HepG2 (cell line): ENCODE measurements around the gene KLHL30. TPM values are rescaled to one million over a fixed set of nuclear protein-coding genes. Genes with fewer than 3 reads are reported as not detected.

Experiments used
- ARNT ChIP-seq: fragments of 450-650 bp; IDR thresholded peaks from 2 replicates; pipeline ENCODE4 v1.6.1; 2017
- HNF4A ChIP-seq: sonication (generic); formaldehyde crosslinking; IDR thresholded peaks from 2 replicates; pipeline ENCODE4 v1.4.0; 2020; ENCODE audit warnings: missing genetic modification reagents
- MED8 ChIP-seq: sonication (generic); formaldehyde crosslinking; IDR thresholded peaks from 2 replicates; pipeline ENCODE4 v1.8.1; 2023; ENCODE audit warnings: mild to moderate bottlenecking, missing genetic modification reagents; ENCODE audit not compliant: insufficient replicate concordance
- MTF1 ChIP-seq: sonication (generic); formaldehyde crosslinking; IDR thresholded peaks from 2 replicates; pipeline ENCODE4 v1.5.0; 2020; ENCODE audit warnings: missing genetic modification reagents
- NFYB ChIP-seq: sonication (generic); formaldehyde crosslinking; IDR thresholded peaks from 2 replicates; pipeline ENCODE4 v1.4.0; 2020; ENCODE audit warnings: missing genetic modification reagents
- RBM22 ChIP-seq: fragments of 200-400 bp; formaldehyde crosslinking; optimal IDR thresholded peaks from 2 replicates; pipeline ENCODE3; 2017; ENCODE audit warnings: mild to moderate bottlenecking, low read length, moderate library complexity
- SATB2 ChIP-seq: sonication (generic); formaldehyde crosslinking; IDR thresholded peaks from 2 replicates; pipeline ENCODE4 v1.5.0; 2020; ENCODE audit warnings: missing genetic modification reagents
- ZFP82 ChIP-seq: sonication (generic); formaldehyde crosslinking; IDR thresholded peaks from 2 replicates; pipeline ENCODE4 v1.5.1; 2020; ENCODE audit warnings: mild to moderate bottlenecking, missing genetic modification reagents, borderline replicate concordance
- ZNF354B ChIP-seq: sonication (generic); formaldehyde crosslinking; IDR thresholded peaks from 2 replicates; pipeline ENCODE4 v1.8.0; 2022; ENCODE audit warnings: mild to moderate bottlenecking, missing genetic modification reagents
- polyA plus RNA-seq, 8 experiments: library from polyadenylated mRNA; depleted of rRNA in 3 of 8; stranded (reverse) in 7 of 8; unstranded in 1 of 8; fragments of >200 nt; fragmentation: Illumina TruSeq in 4 of 8; extraction: Trizol in 4 of 8; gene quantifications; 2 replicates each; pipeline versions ENCODE4 v1.2.1 to v1.2.3, GENCODE V29; 2011 to 2016; ENCODE audit warnings: low read depth in 4 of 8, missing spikeins in 1 of 8, mixed read lengths in 1 of 8; ENCODE audit not compliant: insufficient read depth in 1 of 8
- total RNA-seq, 5 experiments: library from RNA; depleted of rRNA; stranded (reverse); fragments of >200 nt; fragmentation: Illumina TruSeq; extraction: Trizol; gene quantifications; 2 replicates each; pipeline ENCODE4 v1.2.3, GENCODE V29; 2016; ENCODE audit warnings: low read depth in 1 of 5
- TF ChIP-seq, protein P1 (sequence below): sonication (generic); formaldehyde crosslinking; IDR thresholded peaks from 2 replicates; pipeline ENCODE4 v1.4.0; 2020; ENCODE audit warnings: missing genetic modification reagents, borderline replicate concordance
- TF ChIP-seq, protein P2 (sequence below): sonication (generic); formaldehyde crosslinking; IDR thresholded peaks from 2 replicates; pipeline ENCODE4 v1.8.1; 2023; ENCODE audit warnings: mild to moderate bottlenecking, inconsistent platforms, moderate library complexity, missing genetic modification reagents, borderline replicate concordance
- TF ChIP-seq, protein P3 (sequence below): sonication (generic); formaldehyde crosslinking; IDR thresholded peaks from 2 replicates; pipeline ENCODE4 v1.8.1; 2023; ENCODE audit warnings: mild to moderate bottlenecking, moderate library complexity, missing genetic modification reagents
- TF ChIP-seq, protein P4 (sequence below): sonication (generic); formaldehyde crosslinking; IDR thresholded peaks from 2 replicates; pipeline ENCODE4 v1.5.0; 2020; ENCODE audit warnings: mild to moderate bottlenecking, missing genetic modification reagents
- TF ChIP-seq, protein P5 (sequence below): sonication (generic); formaldehyde crosslinking; IDR thresholded peaks from 2 replicates; pipeline ENCODE4; 2020; ENCODE audit warnings: missing genetic modification reagents, mild to moderate bottlenecking, borderline replicate concordance
- TF ChIP-seq, protein P6 (sequence below): sonication (generic); IDR thresholded peaks from 2 replicates; pipeline ENCODE4 v1.6.1; 2016; ENCODE audit warnings: low read depth, borderline replicate concordance
- TF ChIP-seq, protein P7 (sequence below): sonication (generic); formaldehyde crosslinking; conservative IDR thresholded peaks from 2 replicates; pipeline ENCODE4 v1.8.1; 2023; ENCODE audit warnings: missing genetic modification reagents

The KLHL30 gene
- total and polyA plus RNA-seq, 2 of the 13 experiments (the other 11 are each of a cell fraction or from before 2014, with no cell fraction given), result 0.05 TPM; not detected in 1

DNA sequence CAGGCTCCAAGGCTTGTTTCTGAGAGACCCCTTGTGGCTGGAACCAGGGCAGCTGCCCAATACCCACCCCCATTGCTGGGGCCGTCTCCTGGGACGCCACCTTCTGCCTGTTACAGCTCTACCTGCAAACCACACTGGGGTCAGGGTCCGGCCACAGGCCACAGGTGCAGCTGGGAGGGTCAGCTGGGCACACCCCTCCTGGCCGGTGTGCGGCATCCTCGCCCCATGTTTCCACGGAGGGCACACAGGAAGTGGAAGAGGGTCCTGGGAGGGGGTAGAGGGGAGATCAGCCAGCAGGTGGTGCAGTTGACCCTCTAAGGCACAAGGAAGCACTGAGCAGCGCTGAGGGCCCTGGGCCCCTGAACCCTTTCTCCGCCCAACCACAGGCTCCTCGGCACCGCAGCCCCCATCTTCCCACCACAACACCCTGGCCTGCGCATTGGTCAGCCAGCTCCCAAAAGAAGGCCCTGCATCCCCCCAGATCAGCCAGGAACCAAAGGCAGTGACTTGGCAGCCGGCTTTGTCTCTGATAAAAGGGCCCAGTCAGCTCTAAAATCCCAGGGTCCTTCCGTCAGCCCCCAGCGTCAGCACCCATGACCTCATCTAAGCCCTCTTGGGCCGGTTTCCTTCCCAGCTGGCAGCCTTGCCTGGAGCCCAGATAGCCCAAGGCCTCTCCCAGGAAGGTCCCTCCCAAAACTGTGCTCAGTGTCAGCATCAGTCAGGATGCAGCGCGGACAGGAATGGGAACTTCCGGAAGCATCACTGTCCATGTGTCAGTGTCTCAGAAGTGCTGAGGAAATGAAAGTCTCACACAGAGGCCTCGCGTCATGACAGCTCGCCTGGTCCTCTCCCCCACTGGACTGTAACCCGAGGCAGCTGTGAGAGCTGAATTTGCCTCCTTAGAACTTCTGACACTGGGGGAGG, 22.0 kb downstream of the KLHL30 start (continued):
- TF ChIP-seq, protein P1, sequence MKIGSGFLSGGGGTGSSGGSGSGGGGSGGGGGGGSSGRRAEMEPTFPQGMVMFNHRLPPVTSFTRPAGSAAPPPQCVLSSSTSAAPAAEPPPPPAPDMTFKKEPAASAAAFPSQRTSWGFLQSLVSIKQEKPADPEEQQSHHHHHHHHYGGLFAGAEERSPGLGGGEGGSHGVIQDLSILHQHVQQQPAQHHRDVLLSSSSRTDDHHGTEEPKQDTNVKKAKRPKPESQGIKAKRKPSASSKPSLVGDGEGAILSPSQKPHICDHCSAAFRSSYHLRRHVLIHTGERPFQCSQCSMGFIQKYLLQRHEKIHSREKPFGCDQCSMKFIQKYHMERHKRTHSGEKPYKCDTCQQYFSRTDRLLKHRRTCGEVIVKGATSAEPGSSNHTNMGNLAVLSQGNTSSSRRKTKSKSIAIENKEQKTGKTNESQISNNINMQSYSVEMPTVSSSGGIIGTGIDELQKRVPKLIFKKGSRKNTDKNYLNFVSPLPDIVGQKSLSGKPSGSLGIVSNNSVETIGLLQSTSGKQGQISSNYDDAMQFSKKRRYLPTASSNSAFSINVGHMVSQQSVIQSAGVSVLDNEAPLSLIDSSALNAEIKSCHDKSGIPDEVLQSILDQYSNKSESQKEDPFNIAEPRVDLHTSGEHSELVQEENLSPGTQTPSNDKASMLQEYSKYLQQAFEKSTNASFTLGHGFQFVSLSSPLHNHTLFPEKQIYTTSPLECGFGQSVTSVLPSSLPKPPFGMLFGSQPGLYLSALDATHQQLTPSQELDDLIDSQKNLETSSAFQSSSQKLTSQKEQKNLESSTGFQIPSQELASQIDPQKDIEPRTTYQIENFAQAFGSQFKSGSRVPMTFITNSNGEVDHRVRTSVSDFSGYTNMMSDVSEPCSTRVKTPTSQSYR (CRISPR knock-in tag), result no peak
- 0 out of 2 replicates have a peak, but pooled peaks have one; percentile 51 for TF ChIP-seq ZNF354B
- no peak for TF ChIP-seq RBM22
- TF ChIP-seq SATB2, result no peak
- TF ChIP-seq ZFP82, result no peak
- TF ChIP-seq MED8, result no peak
- TF ChIP-seq, protein P2, sequence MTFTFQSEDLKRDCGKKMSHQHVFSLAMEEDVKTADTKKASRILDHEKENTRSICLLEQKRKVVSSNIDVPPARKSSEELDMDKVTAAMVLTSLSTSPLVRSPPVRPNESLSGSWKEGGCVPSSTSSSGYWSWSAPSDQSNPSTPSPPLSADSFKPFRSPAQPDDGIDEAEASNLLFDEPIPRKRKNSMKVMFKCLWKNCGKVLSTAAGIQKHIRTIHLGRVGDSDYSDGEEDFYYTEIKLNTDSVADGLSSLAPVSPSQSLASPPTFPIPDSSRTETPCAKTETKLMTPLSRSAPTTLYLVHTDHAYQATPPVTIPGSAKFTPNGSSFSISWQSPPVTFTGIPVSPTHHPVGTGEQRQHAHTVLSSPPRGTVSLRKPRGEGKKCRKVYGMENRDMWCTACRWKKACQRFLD (CRISPR knock-in tag), result 0 out of 2 replicates have a peak, but pooled peaks have one; percentile 35
- TF ChIP-seq, protein P3, sequence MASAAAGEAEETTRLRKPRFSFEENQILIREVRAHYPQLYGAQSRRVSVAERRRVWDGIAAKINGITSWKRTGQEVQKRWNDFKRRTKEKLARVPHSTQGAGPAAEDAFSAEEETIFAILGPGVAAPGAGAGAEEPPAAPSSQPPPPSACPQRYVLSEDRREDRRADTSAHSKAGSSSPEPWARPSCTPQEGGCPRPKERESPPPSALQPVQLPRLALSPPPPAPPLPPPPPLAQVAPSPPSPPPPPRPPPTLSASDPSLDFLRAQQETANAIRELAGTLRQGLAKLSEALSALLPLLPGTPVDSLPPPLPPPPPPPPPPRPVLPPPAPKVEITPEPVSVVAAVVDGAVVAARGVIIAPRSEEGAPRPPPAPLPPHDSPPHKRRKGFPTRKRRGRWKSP (CRISPR knock-in tag), result no peak
- peak; percentile 56 for TF ChIP-seq HNF4A (CRISPR knock-in tag)
- TF ChIP-seq, protein P4, sequence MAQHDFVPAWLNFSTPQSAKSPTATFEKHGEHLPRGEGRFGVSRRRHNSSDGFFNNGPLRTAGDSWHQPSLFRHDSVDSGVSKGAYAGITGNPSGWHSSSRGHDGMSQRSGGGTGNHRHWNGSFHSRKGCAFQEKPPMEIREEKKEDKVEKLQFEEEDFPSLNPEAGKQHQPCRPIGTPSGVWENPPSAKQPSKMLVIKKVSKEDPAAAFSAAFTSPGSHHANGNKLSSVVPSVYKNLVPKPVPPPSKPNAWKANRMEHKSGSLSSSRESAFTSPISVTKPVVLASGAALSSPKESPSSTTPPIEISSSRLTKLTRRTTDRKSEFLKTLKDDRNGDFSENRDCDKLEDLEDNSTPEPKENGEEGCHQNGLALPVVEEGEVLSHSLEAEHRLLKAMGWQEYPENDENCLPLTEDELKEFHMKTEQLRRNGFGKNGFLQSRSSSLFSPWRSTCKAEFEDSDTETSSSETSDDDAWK, result no peak
- no peak for TF ChIP-seq MTF1 (CRISPR knock-in tag)
- TF ChIP-seq, protein P5, sequence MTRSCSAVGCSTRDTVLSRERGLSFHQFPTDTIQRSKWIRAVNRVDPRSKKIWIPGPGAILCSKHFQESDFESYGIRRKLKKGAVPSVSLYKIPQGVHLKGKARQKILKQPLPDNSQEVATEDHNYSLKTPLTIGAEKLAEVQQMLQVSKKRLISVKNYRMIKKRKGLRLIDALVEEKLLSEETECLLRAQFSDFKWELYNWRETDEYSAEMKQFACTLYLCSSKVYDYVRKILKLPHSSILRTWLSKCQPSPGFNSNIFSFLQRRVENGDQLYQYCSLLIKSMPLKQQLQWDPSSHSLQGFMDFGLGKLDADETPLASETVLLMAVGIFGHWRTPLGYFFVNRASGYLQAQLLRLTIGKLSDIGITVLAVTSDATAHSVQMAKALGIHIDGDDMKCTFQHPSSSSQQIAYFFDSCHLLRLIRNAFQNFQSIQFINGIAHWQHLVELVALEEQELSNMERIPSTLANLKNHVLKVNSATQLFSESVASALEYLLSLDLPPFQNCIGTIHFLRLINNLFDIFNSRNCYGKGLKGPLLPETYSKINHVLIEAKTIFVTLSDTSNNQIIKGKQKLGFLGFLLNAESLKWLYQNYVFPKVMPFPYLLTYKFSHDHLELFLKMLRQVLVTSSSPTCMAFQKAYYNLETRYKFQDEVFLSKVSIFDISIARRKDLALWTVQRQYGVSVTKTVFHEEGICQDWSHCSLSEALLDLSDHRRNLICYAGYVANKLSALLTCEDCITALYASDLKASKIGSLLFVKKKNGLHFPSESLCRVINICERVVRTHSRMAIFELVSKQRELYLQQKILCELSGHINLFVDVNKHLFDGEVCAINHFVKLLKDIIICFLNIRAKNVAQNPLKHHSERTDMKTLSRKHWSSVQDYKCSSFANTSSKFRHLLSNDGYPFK (CRISPR knock-in tag), result no peak
- TF ChIP-seq, protein P6, sequence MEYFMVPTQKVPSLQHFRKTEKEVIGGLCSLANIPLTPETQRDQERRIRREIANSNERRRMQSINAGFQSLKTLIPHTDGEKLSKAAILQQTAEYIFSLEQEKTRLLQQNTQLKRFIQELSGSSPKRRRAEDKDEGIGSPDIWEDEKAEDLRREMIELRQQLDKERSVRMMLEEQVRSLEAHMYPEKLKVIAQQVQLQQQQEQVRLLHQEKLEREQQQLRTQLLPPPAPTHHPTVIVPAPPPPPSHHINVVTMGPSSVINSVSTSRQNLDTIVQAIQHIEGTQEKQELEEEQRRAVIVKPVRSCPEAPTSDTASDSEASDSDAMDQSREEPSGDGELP, result no peak
- TF ChIP-seq NFYB (CRISPR knock-in tag), result no peak
- TF ChIP-seq ARNT, result no peak
- TF ChIP-seq, protein P7, sequence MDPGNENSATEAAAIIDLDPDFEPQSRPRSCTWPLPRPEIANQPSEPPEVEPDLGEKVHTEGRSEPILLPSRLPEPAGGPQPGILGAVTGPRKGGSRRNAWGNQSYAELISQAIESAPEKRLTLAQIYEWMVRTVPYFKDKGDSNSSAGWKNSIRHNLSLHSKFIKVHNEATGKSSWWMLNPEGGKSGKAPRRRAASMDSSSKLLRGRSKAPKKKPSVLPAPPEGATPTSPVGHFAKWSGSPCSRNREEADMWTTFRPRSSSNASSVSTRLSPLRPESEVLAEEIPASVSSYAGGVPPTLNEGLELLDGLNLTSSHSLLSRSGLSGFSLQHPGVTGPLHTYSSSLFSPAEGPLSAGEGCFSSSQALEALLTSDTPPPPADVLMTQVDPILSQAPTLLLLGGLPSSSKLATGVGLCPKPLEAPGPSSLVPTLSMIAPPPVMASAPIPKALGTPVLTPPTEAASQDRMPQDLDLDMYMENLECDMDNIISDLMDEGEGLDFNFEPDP (CRISPR knock-in tag), result no peak
